ENCODE results near the gene EHD1.

DNA sequence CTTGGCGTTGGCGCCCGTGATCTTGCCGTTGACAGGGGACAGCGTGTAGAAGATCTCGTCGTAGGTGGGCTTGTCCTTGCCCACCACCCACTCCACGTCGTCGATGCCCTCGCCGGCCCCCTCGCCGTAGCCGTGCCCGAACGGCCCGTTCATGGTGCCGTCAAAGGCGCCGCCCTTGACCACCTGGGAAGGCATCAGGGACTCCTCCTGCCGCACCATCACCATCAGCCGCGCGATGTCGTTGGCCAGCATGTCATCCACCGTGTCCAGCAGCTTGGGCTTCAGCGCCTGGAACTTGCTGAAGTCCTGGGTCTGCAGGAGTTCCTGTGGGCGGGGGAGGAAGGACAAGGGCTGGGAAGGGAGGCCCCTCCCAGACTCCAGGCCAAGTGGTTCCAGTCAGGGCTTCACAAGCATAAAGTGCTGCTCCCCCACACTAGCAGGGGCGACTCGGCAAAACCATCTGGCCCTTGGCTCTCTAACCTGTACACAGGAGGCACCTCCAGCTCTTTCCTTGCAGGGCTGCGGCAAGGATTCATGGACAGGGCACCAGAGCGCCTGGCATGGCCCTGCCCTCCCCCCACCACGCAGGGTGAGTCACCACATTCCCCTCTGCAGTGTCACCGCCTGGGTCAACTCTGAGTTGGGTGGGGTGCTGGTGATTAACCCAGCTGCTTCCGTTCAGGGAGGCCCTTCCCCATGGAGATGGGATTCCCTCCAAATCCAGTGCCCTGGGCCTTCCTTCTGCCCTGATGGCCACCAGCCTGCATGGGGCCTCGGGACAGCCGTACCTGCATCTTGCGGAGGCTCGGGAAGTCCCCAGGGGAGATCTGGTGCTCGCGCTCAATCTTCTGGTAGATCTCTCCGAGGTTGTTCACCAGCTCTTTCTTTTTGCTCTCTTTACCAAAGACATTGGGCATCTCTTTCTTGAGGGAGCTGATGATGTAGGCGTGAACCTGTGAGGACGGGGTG, 23.6 kb downstream of the EHD1 start:
- TF ChIP-seq FOXP2 (optimal IDR thresholded peaks at IDR 0.05; ENCODE audit: control extremely low read depth, extremely low read length, insufficient read depth) (no peak), EZH2 (IDR thresholded peaks at IDR 0.05) (no peak)
